ENCODE measurements around the gene PIGS.

DNA sequence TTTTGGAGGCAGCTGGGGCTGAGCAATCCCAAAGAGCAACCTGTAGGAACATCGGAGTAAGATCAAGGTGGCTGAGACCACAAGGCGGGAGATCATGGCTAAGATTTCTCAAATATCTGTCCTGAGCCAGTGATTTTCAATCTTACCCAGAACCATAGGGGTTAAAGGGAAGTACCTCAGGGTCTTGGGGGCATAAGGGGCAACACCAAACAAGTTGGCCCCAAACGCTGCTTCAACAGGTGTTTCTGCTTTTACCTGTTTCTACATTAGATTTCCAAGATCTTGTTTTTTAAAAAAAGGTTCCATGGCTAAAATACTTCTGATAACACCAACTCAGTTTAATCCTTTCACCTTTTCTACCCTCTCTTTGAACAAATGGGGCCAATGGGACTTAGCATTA, 16.3 kb downstream of the PIGS start:
- TF ChIP-seq, protein P1, sequence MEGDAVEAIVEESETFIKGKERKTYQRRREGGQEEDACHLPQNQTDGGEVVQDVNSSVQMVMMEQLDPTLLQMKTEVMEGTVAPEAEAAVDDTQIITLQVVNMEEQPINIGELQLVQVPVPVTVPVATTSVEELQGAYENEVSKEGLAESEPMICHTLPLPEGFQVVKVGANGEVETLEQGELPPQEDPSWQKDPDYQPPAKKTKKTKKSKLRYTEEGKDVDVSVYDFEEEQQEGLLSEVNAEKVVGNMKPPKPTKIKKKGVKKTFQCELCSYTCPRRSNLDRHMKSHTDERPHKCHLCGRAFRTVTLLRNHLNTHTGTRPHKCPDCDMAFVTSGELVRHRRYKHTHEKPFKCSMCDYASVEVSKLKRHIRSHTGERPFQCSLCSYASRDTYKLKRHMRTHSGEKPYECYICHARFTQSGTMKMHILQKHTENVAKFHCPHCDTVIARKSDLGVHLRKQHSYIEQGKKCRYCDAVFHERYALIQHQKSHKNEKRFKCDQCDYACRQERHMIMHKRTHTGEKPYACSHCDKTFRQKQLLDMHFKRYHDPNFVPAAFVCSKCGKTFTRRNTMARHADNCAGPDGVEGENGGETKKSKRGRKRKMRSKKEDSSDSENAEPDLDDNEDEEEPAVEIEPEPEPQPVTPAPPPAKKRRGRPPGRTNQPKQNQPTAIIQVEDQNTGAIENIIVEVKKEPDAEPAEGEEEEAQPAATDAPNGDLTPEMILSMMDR (IDR thresholded peaks at IDR 0.05; ENCODE audit: insufficient read depth, low read depth, low read length) = no peak
- TF ChIP-seq EZH2 (IDR thresholded peaks at IDR 0.05; ENCODE audit: insufficient read depth, low read length) = no peak
